Fibroblast of pulmonary artery (primary cell): ENCODE results near the gene ANKRD44.

Experiments used
- DNase-seq: peaks from one replicate; pipeline ENCODE4 v3.0.0-alpha.2; 2010; ENCODE audit warnings: low read depth
- H3K4me3 ChIP-seq: replicated peaks from 2 replicates; pipeline ENCODE4 v1.5.1; 2011; ENCODE audit warnings: low read depth, mild to moderate bottlenecking, control low read depth, low read length, moderate library complexity
- TF ChIP-seq, protein P1 (sequence below): IDR thresholded peaks from 2 replicates; pipeline ENCODE4 v1.5.1; 2011; ENCODE audit warnings: mild to moderate bottlenecking, control low read depth, low read length, inconsistent platforms; ENCODE audit errors: missing control alignments

Gene ANKRD44

DNA sequence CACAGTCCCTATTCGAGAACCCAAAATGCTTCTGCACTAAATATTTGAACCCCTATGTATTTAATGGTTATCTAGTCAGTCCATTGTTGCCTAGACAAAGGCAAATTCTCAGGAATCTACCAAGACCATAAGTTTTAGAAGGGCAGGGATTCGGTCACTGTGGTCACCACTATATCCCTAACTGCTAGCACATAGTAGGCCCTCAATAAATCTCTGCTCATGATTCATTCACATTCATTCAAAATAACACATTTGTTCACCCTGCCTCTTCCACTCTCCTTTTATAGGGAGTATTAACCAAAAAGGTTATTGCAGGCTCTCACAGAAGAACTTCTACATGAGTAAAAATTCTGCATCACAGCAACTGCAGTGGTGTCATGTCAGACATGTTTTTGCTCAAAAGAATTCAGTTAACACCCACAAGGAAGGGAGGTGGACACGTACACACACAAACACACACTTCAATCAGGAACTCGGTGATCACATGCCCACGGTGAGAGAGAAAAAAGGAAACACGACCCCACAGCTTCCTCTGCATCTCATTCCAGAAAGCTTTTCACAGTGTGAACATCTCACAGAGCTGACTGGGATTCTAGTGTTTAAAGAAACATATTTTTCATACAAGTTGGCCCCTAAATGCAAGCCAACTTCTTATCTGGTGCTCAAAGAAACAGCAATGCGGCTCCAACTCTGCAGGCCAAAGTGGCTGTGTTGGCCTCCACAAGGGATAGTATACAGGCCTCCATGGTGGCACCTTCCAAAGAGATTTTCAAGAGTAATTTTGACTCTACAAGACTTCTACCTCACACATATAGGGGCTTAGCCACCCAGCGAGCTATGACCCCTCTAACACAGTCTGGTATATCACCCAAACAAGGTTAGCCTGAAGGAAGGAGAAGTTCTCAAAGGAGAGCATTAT is 98.0 kb downstream of the ANKRD44 start:
- DNase-seq, result peak; percentile 23
- TF ChIP-seq, protein P1, sequence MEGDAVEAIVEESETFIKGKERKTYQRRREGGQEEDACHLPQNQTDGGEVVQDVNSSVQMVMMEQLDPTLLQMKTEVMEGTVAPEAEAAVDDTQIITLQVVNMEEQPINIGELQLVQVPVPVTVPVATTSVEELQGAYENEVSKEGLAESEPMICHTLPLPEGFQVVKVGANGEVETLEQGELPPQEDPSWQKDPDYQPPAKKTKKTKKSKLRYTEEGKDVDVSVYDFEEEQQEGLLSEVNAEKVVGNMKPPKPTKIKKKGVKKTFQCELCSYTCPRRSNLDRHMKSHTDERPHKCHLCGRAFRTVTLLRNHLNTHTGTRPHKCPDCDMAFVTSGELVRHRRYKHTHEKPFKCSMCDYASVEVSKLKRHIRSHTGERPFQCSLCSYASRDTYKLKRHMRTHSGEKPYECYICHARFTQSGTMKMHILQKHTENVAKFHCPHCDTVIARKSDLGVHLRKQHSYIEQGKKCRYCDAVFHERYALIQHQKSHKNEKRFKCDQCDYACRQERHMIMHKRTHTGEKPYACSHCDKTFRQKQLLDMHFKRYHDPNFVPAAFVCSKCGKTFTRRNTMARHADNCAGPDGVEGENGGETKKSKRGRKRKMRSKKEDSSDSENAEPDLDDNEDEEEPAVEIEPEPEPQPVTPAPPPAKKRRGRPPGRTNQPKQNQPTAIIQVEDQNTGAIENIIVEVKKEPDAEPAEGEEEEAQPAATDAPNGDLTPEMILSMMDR, result no peak
- no peak overlapping the region for H3K4me3 ChIP-seq

DNA sequence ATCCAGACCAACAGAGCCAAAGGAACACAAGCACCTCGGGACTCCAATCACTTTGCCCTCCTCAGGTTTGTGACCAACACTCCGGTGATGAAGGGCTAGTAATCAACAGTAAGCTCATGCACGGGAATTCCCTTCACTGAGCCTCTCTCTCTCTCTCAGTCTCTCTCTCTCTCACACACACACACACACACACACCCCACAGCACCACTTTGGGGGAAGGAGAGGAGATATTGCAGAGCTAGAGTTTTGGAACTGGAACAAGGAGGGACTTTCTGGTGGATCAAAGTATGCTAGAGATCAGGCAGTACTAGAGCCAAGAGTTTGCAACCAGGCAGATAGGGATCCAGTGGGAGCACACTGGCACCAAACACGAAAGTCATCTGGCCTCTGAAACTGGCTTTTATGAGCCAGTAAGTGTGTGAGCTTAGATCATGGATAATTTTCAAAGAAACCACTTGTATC is 98.7 kb downstream of the ANKRD44 start:
- TF ChIP-seq, protein P1, result no peak
- no peak overlapping the region for H3K4me3 ChIP-seq
- no peak for DNase-seq

DNA sequence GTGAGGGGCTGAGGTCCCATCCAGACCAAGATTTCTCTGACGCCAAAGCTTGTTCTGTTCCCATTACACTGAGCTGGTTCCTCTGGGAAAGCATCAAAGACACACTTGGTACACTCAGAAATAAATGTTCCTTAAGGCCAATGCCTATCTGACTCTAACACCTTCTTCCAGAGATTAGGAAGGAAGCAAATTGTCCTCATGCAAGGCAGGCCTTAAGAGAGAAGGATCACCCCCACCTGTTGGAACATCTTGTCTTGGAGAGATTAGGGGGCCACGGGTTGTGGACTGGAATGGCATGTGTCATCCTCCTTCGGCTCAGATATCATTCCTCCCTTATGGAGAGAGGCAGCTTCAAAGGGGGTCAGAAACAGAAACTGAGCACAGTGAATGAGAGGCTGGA is 100.2 kb downstream of the ANKRD44 start:
- no peak for DNase-seq
- TF ChIP-seq, protein P1, result no peak
- H3K4me3 ChIP-seq, result no peak overlapping the region

DNA sequence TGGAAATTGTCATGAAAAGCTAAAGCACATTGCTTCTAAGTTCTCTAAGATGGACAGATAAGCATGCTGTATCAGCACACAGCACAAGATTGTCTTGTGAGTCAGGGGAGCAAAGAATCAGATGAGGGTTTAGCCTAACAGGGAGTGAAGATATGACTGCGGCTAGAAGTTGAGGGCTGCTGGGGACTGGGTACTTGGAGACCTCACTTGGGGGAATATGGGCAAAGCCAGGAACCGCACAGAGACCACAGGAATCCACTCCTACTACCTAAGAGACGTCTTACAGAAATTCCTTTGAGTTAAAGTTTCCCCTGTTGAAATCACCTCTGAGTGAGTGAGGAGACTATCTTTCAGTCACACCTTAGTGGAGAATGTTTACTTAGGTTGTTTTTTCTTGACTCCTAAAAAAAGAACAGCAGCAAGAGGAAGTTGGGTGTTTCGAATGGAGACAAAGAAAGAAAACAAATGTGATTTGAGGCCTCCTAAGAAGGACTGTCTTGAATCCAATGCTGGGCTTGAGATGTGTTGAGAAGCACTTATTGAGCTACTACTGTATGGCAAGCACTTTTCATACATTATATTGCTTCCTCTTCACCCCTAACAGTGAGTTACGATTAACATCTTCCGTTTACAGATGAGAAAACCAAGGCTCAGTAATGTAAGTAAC is 100.7 kb downstream of the ANKRD44 start:
- TF ChIP-seq, protein P1, result no peak
- no peak overlapping the region for H3K4me3 ChIP-seq
- DNase-seq, result no peak

DNA sequence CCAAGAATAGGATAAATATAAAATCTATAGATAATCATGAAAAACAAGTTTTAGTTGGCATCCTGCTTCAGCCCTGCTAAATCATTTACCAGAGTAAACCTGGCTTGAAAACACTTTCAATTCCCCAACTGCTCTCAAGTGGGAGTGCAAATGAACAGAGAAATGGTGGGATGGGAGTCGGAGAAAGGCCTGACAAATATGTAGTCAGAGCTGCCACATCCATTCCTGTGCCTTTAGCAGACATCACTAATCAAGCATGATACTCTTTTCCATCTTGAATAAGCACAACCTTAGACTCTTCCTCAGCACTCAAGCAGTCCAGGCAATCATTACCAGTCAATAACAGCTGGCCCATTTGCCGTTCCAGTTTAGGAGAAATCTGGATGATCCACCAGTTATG is 101.3 kb downstream of the ANKRD44 start:
- no peak overlapping the region for H3K4me3 ChIP-seq
- no peak for DNase-seq
- TF ChIP-seq, protein P1, result no peak

DNA sequence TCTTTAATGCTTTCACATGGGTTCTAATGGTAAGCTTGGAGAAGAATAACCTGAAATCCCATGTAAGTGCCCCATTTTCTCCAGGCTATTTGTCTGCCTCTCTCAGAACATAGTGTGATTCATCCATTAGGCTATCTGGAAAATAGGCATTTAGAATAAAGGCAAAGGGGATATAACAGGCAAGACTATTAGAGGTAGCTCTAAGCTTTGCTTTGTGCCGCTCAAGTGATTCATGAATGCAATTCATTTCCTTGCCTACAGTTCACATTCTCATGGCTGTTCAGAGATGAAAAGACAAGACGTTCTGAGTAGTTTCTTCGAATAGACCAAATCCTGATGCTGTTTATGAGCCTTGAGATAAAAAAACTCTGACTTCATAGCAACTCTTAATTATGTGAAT is 101.7 kb downstream of the ANKRD44 start:
- peak; percentile 21 for DNase-seq
- TF ChIP-seq, protein P1, result no peak
- no peak overlapping the region for H3K4me3 ChIP-seq

DNA sequence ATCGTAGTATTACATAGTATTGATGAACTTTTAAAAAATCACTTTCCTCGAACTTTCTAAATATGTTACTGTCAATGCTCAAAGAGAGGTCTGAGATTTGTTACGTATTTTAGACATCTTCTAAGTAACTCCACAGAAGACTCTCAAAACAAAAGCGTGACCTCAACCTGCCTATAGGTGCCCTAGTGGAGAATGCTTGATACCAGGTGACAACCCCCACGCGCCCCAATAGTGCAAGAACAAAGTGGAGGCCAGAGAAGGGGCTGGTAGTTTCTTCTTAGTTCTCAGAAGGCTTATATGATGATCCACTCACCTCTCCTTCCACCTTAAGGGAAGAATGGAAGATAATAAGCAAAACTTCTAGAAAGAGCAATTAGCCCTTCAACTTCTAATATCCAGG is 102.6 kb downstream of the ANKRD44 start:
- no peak for DNase-seq
- no peak overlapping the region for H3K4me3 ChIP-seq
- TF ChIP-seq, protein P1, result no peak
